ENCODE measurements around the gene CYP27B1.

The CYP27B1 gene

DNA sequence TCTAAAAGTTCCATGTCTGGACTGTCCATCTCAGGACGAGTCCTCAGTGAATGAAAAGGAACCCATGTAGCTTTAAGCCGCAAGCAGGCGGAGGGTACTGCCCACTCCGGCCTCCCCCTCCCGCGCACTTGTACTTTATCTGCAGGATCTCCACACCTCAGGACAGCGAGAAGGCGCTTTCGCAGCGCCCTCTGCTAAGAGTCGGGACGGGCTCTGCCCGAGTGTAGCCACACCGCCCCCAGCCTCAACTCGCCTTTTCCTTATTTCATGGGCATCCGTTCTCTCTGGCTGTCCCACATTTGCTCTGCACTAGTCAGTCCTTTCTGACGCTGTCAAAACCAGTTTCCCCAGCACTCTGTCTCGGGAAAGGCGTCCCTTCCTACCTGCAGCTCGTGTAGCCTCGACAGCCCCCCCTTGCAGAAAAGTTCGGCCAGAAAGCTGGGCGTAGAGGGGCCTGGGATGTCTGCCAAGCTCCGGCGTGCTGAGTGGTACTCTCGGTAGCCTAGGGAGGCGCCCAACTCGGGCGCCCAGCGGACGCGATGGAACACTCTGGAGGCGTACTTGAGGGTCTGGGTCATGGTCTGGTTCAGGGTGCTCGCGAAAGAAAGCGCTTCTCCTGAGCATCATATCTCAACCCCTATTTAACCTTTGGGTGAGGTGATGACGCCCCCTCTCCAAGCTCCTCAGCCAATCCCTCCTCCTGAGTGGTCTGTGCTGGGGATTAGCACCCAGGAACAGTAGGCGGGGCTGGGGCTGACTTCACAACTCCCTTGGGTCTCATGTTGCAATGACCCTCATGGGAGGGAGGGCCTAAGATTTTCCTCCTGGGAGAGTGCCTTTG is at the start of gene CYP27B1:
Gene CYP27B1 (minus strand): TSS at position 615 of the 841 bp plus-strand sequence. CDS start 37 bp downstream, at position 578.
- DNase-seq (ENCODE audit: low spot score): no peak

DNA sequence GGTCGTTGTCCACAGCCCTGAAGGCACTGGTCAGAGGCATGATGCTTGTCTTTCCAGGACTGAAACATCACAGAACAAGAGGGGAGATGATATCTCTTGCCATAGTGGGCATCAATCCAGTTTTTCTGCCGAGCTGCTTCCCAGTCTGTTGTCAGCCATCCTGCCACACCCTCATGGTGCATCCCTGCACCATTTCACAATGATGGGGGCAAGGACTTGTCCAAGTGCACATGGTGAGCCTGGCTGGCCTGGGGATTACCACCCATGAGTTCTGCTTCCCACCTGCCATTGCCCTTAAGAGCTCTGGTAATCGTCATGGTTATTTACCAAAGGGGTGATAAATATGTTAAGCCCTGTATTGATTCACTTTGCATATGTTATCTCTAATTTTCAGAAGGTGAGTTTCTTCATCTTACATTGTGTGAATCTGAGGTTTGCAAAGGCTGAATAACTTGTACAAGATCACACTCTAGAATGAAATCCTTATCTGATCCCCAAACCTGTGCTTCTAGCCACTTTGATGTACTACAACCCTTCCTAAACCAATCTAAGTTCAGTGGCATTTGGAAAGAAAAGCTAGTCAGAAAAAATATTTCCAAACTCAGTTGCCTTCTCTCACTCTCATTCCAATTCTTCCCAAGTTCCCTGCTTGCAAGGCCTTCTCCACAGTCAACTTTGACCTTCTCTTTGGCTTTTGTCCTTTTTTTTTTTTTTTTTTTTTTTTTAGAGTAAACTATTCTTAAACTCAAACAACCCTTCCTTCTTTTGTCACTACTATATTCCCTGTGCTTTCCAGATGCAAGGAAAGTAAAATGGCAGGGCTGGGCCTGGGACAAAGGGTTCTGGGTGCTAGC is 49.4 kb upstream of the CYP27B1 start:
- no peak for DNase-seq (ENCODE audit: low spot score)

GRCh38 chr12:57815177-57816000 is 48.5 kb upstream of the CYP27B1 start:
- no peak for DNase-seq (ENCODE audit: low spot score)

- DNase-seq (ENCODE audit: low spot score): no peak
These were observed 47.3 kb upstream of the CYP27B1 start for GRCh38 chr12:57813971-57814772.

DNA sequence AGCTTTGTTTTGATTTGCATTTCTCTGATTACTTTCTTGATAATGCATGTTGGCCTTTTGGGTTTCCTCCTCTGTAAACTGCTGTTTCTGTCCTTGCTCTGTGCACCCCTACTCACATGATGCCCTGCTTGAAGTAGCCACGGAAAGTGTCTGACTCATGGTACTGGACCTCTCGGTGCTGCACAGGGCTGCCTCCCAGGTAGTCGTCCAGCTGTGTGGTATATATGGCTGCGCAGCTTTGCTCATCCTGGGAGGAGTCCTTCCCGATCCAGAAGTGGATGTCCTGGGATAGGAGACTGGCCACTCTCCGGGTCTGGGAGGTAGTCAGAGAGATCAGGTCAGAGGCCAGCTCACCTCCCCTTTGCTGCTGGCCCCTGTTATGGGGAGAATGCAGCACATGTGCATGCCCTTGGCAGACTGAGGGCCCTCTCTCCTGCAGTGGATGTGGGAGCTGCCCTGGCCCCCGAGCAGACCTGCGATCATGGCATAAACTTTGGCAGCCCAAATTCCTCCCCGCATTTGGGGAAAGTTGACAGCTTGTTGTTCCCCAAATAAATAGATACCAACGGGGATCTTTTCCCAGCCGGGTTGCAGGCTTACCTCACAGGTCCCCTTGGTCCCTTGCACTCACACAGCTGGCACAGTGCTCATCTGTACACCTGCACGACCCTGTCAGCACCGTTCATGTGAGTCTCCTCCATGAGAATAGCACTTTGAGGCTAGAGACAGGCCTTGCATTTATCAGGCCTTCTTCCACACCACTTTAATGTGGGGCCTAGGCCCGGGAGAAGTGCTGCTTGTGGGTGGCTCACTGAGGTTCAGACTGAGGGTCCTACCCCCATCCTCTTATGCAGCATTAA is 46.5 kb upstream of the CYP27B1 start:
- no peak for DNase-seq (ENCODE audit: low spot score)

GRCh38 chr12:57811028-57811755 is 44.3 kb upstream of the CYP27B1 start:
- DNase-seq (ENCODE audit: low spot score): no peak

DNA sequence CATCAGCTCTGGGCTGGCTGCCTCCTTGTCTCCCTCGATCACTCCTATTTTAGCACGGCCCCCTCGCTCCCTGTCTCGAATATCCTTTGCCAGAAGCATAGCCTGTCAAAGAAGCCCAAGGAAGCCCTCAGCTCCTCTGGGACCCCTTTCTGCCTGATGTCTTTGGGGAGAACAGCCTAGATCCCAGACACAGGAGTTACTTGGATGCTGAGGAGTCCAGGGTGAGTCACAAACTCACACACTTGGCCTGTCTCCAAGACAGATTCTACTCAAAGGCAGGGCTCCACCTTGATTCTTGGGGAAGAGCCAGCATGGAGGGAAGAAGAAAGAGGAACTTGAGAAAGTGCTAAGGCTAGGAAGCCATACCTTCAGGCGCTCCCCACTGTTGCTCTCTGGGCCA is 43.6 kb upstream of the CYP27B1 start:
- no peak for DNase-seq (ENCODE audit: low spot score)

GRCh38 chr12:57809425-57809824 is 42.5 kb upstream of the CYP27B1 start:
- no peak for DNase-seq (ENCODE audit: low spot score)

DNA sequence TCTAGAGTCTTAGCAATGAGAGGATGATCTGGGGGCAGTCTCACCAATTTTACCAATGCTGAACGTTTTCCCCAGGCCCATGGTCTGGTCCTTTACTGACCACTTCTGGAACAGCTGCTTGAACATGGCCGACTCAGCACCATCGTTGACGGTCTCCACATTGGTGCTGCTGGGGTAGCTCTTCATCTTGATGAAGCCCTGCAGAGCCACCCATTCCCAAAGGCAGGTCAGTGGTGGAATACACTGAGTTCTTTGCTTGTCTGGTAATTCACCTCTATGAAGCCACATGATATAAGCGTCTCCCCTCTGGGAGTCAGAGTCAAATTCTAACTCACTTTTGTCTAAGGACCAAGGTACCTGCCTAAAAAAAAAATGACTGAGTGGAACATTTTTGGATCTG is 41.5 kb upstream of the CYP27B1 start:
- no peak for DNase-seq (ENCODE audit: low spot score)

GRCh38 chr12:57807285-57807684 is 40.4 kb upstream of the CYP27B1 start:
- no peak for DNase-seq (ENCODE audit: low spot score)

DNA sequence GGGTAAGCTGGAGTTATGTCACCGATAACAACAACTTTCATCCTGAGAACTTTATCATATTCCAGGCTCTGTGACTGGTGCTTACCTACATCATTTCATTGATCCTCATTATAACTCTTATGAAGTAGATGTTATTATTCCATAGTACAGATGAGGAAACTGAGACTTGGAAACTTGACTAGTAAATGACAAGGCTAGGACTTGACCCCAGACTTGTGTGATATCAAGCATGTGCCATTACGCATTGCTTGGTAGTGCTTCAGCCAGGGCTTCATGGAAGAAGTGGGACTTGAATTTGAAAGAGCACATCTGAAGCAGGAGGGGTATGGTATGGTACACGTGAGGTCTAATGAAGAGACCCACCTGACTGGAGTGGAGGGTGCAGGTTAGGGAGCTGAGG is 39.8 kb upstream of the CYP27B1 start:
- DNase-seq (ENCODE audit: low spot score): no peak

GRCh38 chr12:57803319-57803893 is 36.5 kb upstream of the CYP27B1 start:
- DNase-seq (ENCODE audit: low spot score): no peak

DNA sequence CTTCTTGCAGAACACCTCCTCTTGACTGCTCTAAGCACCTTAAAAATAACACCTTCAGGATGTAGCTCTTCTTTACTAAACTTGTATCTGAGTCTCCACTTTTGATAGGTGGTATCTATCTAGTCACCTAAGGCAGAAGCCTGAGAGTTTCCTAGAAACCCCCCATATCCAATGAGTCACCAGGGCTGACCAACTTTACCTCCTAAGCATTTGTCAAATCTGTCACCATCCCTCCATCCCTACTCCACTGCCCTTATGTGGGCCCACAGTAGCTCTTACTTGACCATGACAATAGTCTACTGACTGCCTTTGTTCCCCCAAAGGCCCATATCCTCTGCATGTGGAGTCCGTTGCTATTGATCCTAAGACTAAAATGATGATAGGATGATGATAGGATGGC is 35.7 kb upstream of the CYP27B1 start:
- DNase-seq (ENCODE audit: low spot score): no peak

GRCh38 chr12:57800965-57801364 is 34.1 kb upstream of the CYP27B1 start:
- DNase-seq (ENCODE audit: low spot score): no peak

- DNase-seq (ENCODE audit: low spot score): no peak
These were observed 31.1 kb upstream of the CYP27B1 start for GRCh38 chr12:57797933-57798332.

GRCh38 chr12:57796996-57797395 is 30.1 kb upstream of the CYP27B1 start:
- no peak for DNase-seq (ENCODE audit: low spot score)

GRCh38 chr12:57795354-57795753 is 28.5 kb upstream of the CYP27B1 start:
- no peak for DNase-seq (ENCODE audit: low spot score)

- DNase-seq (ENCODE audit: low spot score): no peak
These were observed 27.0 kb upstream of the CYP27B1 start for GRCh38 chr12:57793920-57794319.

GRCh38 chr12:57783861-57784260 is 17.0 kb upstream of the CYP27B1 start:
- no peak for DNase-seq (ENCODE audit: low spot score)
